A673 (cell line): ENCODE measurements around the gene HMG20A.

ENCODE experiments used
- EZH2 ChIP-seq: fragments of 200-600 bp; sonication (generic); IDR thresholded peaks from 2 replicates; pipeline ENCODE4 v1.6.1; 2017; ENCODE audit warnings: borderline replicate concordance, low read depth, mild to moderate bottlenecking, mixed read lengths, antibody characterized with exemption, low read length; ENCODE audit not compliant: poor library complexity, severe bottlenecking
- TF ChIP-seq, protein P1 (sequence below): fragments of 300-800, 200-600 bp; sonication (generic); conservative IDR thresholded peaks from 2 replicates; pipeline ENCODE4 v1.5.1; 2017; ENCODE audit warnings: low read depth, mild to moderate bottlenecking, antibody characterized with exemption, low read length, moderate library complexity, mixed read lengths

DNA sequence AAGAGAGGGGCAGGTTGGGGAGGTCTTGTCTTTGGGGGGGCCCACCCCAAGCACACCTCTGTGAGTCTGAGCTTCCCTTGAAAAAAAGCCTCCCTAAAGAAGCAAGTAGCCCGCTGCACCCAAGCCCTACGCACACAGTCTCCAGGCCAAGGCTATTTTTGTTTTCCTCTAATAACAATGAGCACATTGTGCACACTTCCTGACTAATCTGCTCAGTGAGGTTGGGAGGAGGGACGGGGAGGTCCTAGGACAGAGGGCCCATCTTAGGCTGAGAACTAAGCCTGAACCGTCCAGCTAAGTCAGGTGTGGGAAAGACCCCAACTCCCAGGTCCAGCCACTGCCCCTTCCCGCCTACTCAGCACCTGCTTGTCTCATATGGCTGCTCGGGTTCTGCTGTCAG is 87.2 kb downstream of the HMG20A start:
- TF ChIP-seq EZH2 = no peak
- TF ChIP-seq, protein P1, sequence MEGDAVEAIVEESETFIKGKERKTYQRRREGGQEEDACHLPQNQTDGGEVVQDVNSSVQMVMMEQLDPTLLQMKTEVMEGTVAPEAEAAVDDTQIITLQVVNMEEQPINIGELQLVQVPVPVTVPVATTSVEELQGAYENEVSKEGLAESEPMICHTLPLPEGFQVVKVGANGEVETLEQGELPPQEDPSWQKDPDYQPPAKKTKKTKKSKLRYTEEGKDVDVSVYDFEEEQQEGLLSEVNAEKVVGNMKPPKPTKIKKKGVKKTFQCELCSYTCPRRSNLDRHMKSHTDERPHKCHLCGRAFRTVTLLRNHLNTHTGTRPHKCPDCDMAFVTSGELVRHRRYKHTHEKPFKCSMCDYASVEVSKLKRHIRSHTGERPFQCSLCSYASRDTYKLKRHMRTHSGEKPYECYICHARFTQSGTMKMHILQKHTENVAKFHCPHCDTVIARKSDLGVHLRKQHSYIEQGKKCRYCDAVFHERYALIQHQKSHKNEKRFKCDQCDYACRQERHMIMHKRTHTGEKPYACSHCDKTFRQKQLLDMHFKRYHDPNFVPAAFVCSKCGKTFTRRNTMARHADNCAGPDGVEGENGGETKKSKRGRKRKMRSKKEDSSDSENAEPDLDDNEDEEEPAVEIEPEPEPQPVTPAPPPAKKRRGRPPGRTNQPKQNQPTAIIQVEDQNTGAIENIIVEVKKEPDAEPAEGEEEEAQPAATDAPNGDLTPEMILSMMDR = no peak
